ENCODE data around the gene CPNE5. TPM values are rescaled to one million over a fixed set of nuclear protein-coding genes. Genes with fewer than 3 reads are reported as not detected.

CPNE5 gene
- total and polyA plus RNA-seq, 9 of the 15 experiments (the other 6 are each of a cell fraction or from before 2014, with no cell fraction given) = 0.14 to 1.0 (median 0.46) TPM; not detected in 2

DNA sequence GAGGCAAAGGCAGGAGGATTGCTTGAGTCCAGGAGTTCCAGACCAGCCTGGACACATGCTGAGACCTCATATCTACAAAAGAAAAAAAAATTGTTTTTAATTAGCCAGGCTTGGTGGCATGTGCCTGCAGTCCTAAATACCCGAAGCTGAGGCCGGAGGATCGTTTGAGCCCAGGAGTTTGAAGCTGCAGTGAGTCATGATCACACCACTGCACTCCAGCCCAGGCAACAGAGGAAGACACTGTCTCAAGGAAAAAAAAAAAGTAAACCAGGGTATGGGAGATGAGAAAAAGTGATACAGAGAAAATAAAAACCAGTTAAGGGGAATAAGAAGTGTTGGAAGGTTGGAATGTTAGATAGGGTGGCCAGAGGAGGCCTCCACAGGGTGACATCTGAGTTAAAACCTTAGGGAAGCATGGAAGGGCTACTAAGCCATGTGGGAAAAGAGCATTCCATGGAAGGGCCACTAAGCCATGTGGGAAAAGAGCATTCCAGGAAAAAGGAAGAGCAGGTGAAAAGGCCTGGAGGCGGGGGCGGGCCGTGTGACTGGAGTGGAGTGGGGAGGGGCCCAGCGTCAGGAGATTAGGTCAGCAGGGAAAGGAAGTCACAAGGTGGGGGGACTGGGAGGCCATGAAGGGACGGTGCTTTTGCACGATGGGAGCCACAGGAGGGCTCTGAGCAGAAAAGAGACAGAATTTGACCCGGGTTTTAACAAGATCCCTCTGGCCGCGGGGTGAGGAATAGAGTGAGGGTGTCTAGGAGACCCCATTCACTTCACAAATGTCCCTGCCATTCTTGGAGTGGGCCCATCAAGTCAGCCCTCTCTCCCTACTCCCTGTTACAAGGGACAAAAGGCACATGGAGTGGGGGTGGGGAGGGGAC, 18.3 kb downstream of the CPNE5 start (continued):
- TF ChIP-seq, protein P1, sequence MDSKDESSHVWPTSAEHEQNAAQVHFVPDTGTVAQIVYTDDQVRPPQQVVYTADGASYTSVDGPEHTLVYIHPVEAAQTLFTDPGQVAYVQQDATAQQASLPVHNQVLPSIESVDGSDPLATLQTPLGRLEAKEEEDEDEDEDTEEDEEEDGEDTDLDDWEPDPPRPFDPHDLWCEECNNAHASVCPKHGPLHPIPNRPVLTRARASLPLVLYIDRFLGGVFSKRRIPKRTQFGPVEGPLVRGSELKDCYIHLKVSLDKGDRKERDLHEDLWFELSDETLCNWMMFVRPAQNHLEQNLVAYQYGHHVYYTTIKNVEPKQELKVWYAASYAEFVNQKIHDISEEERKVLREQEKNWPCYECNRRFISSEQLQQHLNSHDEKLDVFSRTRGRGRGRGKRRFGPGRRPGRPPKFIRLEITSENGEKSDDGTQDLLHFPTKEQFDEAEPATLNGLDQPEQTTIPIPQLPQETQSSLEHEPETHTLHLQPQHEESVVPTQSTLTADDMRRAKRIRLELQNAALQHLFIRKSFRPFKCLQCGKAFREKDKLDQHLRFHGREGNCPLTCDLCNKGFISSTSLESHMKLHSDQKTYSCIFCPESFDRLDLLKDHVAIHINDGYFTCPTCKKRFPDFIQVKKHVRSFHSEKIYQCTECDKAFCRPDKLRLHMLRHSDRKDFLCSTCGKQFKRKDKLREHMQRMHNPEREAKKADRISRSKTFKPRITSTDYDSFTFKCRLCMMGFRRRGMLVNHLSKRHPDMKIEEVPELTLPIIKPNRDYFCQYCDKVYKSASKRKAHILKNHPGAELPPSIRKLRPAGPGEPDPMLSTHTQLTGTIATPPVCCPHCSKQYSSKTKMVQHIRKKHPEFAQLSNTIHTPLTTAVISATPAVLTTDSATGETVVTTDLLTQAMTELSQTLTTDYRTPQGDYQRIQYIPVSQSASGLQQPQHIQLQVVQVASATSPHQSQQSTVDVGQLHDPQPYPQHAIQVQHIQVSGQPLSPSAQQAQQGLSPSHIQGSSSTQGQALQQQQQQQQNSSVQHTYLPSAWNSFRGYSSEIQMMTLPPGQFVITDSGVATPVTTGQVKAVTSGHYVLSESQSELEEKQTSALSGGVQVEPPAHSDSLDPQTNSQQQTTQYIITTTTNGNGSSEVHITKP (IDR thresholded peaks at IDR 0.05; ENCODE audit: partially characterized antibody) = no peak
- TF ChIP-seq ZNF518B (CRISPR knock-in tag; IDR thresholded peaks at IDR 0.05) (no peak), RREB1 (CRISPR knock-in tag; IDR thresholded peaks at IDR 0.05) (no peak)
